Stimulated activated CD4-positive, alpha-beta T cell treated with anti-CD3 and anti-CD28 coated beads, Interleukin-15, amount 100 ng/mL, for 48 hours (primary cell): ENCODE data around the gene MTUS2.
"Not testable (repeated sequence)": the region's sequence is repeated elsewhere in the genome, so short reads cannot be mapped to it uniquely, and the experiment has no call there.

ENCODE experiments used
- DNase-seq, 2 donors: peaks; one replicate each; pipeline ENCODE4 v3.0.0-alpha.2; 2020; ENCODE audit warnings: low read depth in 2 of 2

MTUS2 gene

DNA sequence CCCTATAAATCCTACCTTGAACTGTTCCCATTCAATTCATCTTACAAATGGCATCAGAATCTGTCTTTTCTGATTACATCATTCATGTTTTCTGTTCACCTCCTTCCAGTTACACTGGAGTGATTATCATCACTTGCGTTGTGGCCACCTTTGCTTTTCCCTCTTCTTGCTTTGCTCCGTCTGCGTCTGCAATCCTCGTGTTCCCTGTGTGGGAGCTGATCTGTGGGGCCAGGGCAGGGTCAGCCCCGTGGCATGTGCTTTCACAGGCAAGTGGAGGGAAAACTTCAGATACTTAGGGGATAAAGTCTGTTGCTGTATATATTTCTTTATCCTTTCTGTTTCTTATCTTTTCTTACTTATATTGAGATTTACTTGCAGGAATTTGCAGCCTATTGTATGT is 497.7 kb downstream of the MTUS2 start:
- no peak for DNase-seq

GRCh38 chr13:29318741-29319140 is 498.6 kb downstream of the MTUS2 start:
- DNase-seq = no peak

DNA sequence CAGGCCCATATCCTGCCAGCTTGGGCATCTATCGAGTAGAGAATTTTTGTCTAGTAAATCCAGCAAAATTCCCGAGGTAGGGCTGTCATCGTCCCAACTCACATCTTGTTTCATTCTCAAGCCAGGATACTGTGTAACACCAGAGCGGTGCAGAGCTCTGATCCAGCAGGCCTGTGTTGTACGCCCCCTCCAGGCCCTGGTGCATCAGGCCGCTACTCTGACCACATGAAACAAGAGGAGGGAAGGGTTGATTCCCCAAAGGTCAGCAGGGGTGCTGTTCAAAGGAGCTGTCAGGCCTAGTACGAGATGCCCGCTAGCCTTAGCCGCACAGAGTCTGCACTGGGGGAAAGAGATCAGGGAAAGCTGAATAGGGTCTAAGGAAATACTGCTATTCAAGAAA is 499.3 kb downstream of the MTUS2 start:
- DNase-seq = no peak

DNA sequence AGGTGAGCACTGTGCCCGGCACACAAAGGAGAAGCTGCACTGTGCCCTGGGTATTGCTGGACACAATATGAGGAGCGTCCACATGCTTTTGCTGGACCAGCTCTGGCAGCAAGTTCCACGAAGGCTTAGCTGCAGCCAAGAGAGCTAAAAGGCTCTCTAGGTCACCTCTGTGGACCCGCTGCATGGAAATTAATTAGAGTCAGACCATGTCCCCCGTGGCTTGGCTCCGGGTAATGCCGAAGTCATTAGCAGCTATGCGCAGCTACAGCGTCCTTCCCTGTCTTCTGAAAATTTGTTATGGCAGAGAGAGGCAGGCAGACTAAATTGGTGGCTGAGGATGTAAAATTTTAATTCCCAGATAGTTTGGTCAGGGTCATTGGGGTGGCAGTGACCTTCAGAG is 503.8 kb downstream of the MTUS2 start:
- DNase-seq = no peak

- no peak for DNase-seq
These were observed 504.5 kb downstream of the MTUS2 start for GRCh38 chr13:29324601-29325000.

GRCh38 chr13:29328501-29328900 is 508.4 kb downstream of the MTUS2 start:
- no peak for DNase-seq

- DNase-seq = no peak
These were observed 516.2 kb downstream of the MTUS2 start for GRCh38 chr13:29336356-29336755.

GRCh38 chr13:29339386-29340272 is 519.5 kb downstream of the MTUS2 start:
- DNase-seq = no peak

- not testable (repeated sequence) for DNase-seq
These were observed 525.9 kb downstream of the MTUS2 start for GRCh38 chr13:29345860-29346582.

DNA sequence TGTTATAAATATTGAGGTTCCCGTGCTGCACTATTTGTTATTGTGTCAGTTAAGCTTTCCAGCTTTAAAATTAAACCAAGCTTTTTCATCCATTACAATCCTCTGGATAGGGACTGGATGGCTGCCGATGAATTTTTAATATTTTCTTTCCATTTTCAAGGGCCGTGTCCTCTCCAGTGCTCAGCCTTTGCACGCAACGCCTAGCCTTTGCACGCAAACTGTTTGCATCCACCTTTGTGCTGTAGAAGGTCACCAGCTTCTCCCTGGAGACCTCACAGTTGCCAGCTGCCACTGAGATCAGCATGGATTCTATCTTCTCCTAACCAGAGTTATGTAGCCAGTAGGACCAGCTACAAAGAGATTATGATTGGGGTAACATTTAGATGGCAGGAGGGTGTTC is 534.9 kb downstream of the MTUS2 start:
- DNase-seq = no peak

DNA sequence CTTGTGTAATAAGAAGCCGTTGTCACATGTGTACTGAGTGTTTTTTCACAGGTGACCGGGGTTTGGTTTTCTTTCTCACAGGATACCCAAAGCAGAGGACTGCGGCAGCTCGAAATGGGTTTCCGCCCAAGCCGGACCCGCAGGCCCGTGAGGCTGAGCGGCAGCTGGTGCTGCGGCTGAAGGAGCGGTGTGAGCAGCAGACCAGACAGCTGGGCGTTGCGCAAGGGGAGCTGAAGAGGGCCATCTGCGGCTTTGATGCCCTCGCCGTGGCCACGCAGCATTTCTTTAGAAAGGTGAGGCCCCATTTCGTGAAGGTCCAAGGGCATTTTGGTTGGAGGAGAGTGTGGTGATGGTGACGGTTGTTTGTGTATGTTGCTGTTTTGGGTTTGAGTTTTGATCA is 539.0 kb downstream of the MTUS2 start:
- no peak for DNase-seq

DNA sequence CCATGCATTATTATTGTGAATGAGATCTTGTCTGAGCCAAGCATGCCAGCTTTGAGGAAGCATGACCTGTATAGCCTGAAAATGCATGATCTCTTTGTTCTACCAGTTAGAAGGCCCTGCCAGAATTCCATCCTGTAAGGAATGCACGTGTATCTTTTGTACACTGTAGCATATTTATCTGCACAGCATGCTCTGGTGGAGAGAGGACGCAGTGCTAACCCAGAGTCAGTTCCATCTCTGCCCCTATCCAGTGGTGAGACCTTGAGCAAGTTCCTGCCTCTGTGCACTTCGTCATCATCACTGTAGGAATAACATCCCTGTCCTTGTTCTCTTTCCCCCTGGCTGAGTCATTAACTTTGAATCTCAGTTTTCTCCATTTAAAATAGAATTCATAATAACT is 541.6 kb downstream of the MTUS2 start:
- DNase-seq = no peak

DNA sequence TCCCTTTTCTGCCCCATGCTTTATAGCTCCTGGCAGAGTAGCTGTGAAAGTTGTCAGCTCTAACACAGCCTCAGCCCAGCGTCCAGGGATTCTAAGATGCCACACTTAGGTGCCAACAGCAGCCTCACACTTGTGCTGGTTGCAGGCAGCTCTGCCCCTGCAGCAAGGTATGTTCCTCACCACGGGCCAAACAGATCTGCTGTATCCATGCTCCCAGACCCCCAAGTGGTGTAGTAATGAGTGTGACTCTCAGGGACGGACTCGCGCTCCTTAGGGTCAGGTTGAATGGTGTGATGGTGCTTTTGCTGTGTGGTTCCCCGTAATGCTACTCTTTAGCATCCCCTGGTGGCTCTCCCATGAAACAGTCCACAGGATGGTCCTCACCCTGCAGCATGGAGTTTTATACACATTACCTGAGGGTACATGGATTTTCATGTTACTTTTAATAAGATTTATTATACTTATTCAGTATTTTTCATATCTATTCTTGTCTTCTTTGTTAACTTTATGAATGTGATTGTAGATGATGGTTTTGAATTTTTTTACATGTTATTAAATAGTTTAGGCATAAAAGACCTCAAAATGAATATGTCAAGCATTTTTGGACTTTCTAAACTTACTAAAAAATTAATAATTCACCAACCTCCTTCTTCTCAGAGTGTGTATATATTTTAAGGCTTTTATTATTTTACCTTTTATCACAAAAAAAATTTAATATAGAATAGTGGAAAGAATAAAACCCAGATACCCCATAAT is 542.9 kb downstream of the MTUS2 start:
- peak in 1 of 2 donors; percentile 5 for DNase-seq

DNA sequence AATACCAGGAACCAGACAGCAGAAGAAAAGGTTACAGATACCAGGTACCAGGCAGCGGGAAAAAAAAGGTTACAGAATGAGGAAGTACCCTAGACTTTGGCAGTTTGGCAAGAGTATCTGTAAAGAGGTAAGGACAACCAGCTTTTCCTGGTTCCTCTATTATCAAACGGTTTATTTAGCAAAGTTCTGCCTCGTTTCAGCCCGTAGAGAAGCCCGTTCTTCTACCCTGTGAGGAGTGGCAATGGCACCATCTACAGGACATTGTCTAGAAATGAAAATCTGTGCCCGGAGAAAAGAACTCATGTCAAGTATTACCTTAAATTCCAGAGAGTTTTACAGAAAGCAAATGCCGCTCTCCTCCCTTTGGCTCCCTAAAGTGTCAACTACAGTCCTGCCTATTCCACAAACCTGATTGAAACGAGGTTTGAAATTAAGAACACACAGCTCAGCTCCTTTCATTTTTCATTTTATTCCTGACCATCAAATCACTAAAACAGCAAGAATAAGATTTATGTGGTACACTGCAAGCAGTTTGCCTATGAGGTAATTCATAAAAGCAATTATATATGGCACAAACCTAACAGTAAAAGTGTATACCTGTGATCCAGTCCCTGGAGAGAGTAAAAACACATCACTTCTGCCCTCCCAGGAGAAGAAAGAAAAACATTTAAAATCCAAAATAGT is 549.1 kb downstream of the MTUS2 start:
- DNase-seq = no peak

- no peak for DNase-seq
These were observed 559.1 kb downstream of the MTUS2 start for GRCh38 chr13:29379281-29379680.

- DNase-seq = no peak
These were observed 559.7 kb downstream of the MTUS2 start for GRCh38 chr13:29379865-29380264.

DNA sequence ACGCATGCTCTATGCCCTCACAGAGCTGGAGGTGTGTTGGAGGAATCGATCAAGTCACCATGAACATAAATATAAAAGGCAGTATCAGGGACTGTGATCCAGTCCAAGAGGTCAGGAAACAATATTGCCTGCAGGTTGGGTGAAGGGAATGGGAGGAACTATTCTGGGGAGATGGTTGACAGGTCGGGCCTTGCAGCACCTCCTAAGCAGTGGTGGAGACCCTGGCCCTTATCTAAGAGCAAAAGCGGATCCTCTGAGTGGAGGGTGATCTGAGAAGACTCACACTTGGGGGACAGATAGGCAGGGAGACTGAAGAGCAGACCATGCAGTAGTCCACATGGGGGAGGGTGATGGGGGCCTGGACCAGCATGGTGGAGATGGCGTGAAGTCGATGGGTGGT is 561.9 kb downstream of the MTUS2 start:
- no peak for DNase-seq

DNA sequence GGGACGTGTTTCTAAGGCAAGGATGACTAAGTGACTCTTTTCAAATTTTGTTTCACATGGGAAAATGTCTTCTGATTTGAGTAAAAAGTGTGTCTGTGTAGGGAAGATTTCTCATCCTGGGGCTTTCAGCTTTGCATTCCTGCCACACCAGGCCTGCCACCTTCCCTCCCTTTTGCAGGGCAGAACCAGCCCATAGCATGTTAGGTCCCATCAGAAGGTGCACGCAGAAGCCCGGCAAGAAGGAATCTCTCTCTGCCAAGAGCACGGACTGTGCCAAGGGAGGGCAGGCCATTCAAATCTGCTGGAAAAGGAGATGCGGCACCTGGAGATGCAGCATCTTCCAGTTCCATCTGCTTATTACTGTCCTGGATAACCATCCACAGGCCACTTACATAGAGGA is 563.3 kb downstream of the MTUS2 start:
- no peak for DNase-seq

GRCh38 chr13:29384466-29384865 is 564.3 kb downstream of the MTUS2 start:
- DNase-seq = no peak

DNA sequence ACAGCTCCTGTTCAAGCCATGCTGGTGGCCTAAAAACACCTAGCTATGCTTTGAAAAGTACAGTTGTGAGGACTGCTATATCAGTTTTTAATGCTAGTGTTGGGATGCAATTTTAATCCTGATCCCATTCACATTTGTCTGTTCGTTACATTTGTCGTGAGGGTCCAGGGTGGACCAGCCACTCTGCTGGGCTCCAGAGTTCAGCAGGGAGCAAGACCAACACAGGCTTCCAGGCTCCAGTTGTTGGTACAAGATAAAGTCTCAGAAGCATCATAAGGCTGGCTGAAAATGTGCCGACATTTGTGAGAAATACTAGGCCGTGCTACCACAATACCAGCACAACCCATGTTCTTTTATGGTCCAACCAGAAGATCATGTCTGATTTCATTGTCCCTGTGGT is 564.7 kb downstream of the MTUS2 start:
- no peak for DNase-seq

DNA sequence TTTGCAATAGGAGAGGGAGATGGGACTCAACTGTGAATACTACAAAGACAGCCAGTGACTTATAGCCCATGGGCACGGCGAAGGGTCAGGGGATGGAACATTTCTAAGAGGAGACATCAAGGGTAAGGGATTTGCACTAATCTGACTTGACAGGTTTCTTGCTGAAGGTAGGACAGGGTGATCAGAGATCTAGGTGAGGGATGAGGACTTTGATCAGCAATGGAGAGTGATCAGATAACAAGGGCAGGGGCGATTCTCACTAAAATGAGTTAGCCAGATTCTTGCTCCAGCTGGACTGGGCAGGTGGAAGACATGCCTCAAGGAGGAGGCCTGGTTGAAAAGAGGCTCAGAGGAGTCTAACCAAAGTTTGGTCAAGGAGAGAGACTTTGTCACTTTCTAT is 566.1 kb downstream of the MTUS2 start:
- no peak for DNase-seq

DNA sequence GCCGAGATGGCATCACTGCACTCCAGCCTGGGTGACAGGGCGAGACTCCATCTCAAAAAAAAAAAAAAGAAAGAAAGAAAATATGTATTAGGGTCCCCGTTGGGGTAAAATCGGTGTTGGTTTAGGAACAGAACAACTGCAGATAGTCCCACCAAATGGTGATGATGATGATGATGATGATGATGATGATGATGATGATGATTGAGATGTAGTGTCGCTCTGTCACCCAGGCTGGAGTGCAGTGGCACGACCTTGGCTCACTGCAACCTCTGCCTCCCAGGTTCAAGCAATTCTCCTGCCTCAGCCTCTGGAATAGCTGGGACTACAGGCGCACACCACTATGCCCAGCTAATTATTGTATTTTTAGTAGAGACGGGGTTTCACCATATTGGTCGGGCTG is 570.5 kb downstream of the MTUS2 start:
- DNase-seq = not testable (repeated sequence)
